NCI-H345 (cell line): ENCODE measurements around the gene ACSM3.
"Not testable (repeated sequence)": the region's sequence is repeated elsewhere in the genome, so short reads cannot be mapped to it uniquely, and the experiment has no call there.

ENCODE experiments used
- DNase-seq: peaks from one replicate; lab custom pipeline; 2025; lab: John Stamatoyannopoulos, UW

Gene ACSM3

GRCh38 chr16:20763461-20764232 lies at the start of gene ACSM3:
TSS of gene ACSM3 (plus strand) at chr16:20764014. CDS start at chr16:20770035, 6,021 bp downstream.
- DNase-seq = no peak

GRCh38 chr16:20717718-20718117 lies 46.1 kb upstream of the ACSM3 start:
- not testable (repeated sequence) for DNase-seq

GRCh38 chr16:20720251-20720650 lies 43.6 kb upstream of the ACSM3 start:
- DNase-seq = no peak

- DNase-seq = no peak
Measured at GRCh38 chr16:20726661-20727060, 37.2 kb upstream of the ACSM3 start.

- no peak for DNase-seq
Measured at GRCh38 chr16:20727181-20727580, 36.6 kb upstream of the ACSM3 start.

- DNase-seq = no peak
Measured at GRCh38 chr16:20729141-20729540, 34.7 kb upstream of the ACSM3 start.

- DNase-seq = no peak
Measured at GRCh38 chr16:20734056-20734455, 29.8 kb upstream of the ACSM3 start.

GRCh38 chr16:20734782-20735181 lies 29.0 kb upstream of the ACSM3 start:
- no peak for DNase-seq

GRCh38 chr16:20735490-20735889 lies 28.3 kb upstream of the ACSM3 start:
- DNase-seq = no peak

GRCh38 chr16:20740007-20740883 lies 23.6 kb upstream of the ACSM3 start:
- DNase-seq = no peak

- peak; percentile 81 for DNase-seq
Measured at GRCh38 chr16:20740901-20741521, 22.8 kb upstream of the ACSM3 start.

GRCh38 chr16:20741554-20742285 lies 22.1 kb upstream of the ACSM3 start, which contains the start of gene THUMPD1:
TSS of gene THUMPD1 (minus strand) at chr16:20741818. CDS start at chr16:20741739, 79 bp downstream.
- DNase-seq = peak; percentile 95

- no peak for DNase-seq
Measured at GRCh38 chr16:20743591-20743990, 20.2 kb upstream of the ACSM3 start.

- no peak for DNase-seq
Measured at GRCh38 chr16:20744922-20745440, 18.8 kb upstream of the ACSM3 start.

GRCh38 chr16:20746461-20746860 lies 17.4 kb upstream of the ACSM3 start:
- no peak for DNase-seq

GRCh38 chr16:20747030-20747816 lies 16.6 kb upstream of the ACSM3 start:
- no peak for DNase-seq

- DNase-seq = no peak
Measured at GRCh38 chr16:20749474-20749873, 14.3 kb upstream of the ACSM3 start.

- DNase-seq = no peak
Measured at GRCh38 chr16:20750558-20750957, 13.3 kb upstream of the ACSM3 start.

GRCh38 chr16:20753727-20754126 lies 10.1 kb upstream of the ACSM3 start:
- DNase-seq = no peak

GRCh38 chr16:20755238-20755637 lies 8.6 kb upstream of the ACSM3 start:
- no peak for DNase-seq

- not testable (repeated sequence) for DNase-seq
Measured at GRCh38 chr16:20755799-20756198, 8.0 kb upstream of the ACSM3 start.
